GM12874 (cell line): ENCODE measurements around the gene IGFL2.

Experiments used
- CTCF ChIP-seq: IDR thresholded peaks from 2 replicates; pipeline ENCODE4 v1.5.1; 2011; ENCODE audit warnings: low read depth, mild to moderate bottlenecking, control low read depth, low read length, moderate library complexity; ENCODE audit not compliant: insufficient read depth

The IGFL2 gene

DNA sequence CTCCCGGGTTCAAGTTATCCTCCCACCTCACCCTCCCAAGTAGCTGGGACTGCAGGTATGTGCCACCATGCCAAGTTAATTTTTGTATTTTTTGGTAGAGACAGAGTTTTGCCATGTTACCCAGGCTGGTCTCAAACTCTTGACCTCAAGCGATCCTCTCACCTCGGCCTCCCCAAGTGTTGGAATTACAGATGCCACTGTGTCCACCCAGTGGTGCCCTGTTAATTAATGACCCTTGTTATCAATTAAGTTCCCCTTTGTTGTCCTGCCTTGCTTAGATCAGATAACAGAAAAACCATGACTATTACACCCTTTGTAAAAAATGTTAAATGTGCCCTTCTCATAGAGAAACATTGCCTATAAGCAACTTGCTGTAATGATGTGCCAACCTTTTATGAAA, 47.1 kb downstream of the IGFL2 start:
- no peak for TF ChIP-seq CTCF

DNA sequence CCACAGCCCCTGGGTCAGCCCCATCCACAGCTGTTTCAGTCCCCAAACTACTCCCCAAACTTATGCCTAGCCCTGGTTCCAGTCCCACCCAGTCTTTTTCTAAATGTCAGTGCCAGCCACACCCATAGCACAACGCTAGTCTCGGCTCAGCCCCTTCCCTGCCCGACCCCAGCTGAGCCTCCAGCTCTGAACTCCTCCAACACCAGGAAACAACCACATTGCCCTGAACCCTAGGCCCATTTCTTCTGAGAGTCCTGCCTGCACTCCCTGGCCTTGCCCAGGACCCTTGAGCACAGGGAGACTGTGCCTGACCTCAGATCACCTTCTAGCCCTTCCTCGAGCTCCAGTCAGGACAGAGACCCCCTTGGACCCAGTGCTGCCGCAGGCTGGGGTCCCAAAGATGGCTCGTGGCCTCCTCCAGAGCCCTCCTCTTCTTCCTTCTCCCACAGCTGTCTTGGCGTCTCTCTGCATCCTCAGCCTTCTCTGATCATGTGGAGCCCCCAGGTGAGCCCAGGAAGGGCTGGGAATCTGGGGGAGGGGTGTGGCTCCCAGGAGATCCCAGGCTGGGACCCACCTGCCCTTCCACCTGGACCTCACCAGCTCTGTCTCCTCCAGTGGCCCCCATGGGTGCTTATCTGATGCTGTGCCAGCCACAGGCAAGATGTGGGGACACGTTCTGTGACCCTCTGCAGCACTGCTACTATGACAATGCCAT, 48.5 kb downstream of the IGFL2 start:
- TF ChIP-seq CTCF: no peak

DNA sequence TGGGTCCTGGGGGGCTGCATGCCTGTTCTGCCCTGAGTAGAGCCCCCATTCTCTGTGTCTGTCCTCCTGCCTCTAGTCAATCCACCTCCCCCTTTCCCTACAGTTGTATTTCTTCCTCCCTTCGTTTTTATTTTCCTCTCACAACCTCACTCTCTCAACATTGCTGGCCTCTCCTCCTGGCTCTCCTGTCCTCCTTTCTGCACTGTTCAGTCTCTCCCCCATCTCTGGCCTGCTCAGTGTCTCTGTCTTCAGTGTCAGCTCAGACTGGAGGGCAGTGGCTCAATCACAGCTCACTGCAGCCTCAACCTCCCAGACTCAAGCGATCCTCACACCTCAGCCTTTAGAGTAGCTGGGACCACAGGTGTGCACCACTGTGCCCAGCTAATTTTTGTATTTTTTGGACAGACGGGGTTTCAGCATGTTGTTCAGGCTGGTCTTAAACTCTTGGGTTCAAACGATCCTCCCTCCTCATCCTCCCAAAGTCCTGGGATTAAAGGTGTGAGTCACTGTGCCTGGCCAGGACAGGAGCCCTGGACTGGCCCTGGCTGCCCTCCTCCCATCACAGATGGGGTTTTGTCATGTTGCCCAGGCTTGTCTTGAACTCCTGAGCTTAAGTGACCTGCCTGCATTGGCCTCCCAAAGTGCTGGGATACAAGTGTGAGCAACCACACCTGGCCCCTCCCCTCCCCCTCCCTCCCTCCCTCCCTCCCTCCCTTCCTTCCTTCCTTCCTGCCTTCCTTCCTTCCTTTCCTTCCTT, 49.5 kb downstream of the IGFL2 start:
- TF ChIP-seq CTCF: no peak

- no peak for TF ChIP-seq CTCF
Measured at GRCh38 chr19:46198756-46199155, 50.7 kb downstream of the IGFL2 start.

- no peak for TF ChIP-seq CTCF
Measured at GRCh38 chr19:46201454-46202310, 53.6 kb downstream of the IGFL2 start.

DNA sequence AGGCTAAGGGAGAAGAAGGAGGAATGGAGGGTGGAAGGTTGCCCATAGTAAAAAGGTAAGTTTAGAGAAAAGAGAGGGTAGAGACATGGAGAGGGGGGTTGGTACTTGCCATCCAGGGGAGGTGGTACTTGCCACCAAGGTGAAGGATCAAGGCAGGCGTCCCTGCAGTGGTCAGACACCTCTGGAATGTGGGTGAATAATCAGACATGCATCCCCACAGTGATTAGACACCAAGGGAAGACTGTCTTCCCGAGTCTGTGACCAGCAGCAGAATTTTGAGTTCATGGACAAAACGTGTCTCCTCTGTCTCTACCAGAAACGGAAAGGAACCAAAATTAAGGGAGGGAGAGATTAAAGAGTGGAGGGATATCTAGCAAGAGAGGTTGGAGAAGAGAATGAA, 54.4 kb downstream of the IGFL2 start:
- TF ChIP-seq CTCF: no peak
